GF-D8 (cell line): ENCODE data around the gene GRM4.
"Not testable (repeated sequence)": the region's sequence is repeated elsewhere in the genome, so short reads cannot be mapped to it uniquely, and the experiment has no call there.

Source experiments
- DNase-seq: peaks from one replicate; lab custom pipeline; 2025; lab: John Stamatoyannopoulos, UW

The GRM4 gene

DNA sequence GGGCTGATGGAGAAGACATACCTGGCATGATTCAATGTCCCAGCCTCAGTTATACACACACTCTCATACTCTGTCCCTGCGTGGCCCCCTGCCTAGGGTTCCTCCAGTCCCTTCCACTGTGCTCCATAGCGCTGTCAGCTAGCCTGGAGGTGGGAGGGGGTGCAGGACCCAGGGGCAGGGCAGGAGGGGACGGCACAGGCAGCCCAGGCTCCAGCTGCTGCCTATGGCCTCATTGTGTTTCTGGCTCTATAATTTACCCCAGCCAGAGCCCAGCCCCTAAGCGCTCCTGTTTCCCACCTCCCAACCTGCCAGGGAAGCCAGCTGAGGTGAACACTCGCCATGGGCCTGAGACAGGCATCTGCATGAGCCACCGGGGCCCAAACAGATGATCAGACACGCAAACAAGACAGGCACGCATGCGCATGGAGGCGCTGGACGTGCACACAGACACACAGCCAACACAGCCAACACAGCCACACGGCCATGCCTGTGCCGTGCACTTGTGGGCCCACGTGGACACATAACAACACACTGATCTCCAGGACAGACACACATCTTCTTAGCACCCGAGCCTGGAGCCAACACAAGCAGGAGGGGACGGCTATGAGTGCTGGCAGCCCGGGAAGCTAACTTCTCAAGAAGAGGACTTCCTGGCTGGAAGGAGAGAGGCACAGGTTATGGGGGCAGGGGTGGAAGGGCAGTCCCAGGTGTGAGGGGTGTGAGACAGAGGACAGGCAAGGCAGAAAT, 124.9 kb downstream of the GRM4 start:
- DNase-seq: no peak

DNA sequence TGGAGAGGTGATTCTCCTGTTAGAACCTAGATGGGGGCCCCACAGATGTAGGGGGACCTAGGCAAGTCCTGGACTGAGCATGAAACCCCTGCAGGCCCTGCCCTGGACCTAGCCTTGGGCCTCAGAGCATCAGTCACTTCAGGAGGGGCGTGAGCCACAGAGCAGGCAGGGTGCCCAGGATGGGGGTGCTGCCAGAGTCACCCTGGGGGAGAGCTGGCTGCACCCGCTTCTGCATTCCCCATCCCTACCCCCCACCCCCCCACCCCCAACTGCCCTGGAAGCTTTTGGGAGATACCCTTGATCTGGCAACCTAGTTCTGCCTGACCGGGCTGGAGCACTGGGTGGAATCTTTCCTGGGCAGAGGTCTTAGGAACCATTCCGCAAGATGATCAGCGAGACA, 125.6 kb downstream of the GRM4 start:
- DNase-seq: no peak

DNA sequence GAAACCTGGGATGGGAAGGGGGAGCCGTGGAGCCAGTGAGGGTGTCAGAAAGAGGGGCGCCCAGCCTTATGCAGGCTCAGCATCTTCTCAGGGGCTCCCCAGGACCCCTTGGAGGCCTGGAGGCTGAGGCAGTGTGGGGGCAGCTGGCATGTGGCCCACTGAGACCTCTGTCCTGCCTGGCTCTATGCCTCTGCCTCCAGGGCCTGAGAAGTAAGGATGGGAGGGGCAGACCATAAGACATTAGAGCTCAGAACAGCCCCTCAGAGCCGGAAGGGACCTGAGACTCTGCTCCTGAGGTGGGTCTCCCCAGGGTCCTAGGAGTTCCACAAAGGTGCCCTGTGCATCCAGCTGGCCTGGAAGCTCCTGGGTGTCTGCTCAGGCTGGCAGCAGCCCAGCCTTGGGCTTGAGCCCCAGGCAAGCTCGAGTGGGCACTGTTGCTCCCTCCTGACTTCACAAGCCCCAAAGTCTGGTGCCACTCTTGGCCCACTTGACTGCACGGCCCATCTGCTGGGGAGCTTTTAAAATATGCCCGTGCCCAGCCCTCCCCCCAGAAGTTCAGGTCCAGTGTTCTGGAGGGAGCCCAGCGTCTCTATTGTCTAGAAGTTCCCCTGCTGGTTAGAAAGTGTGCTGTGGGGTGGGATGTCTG, 126.8 kb downstream of the GRM4 start:
- no peak for DNase-seq

DNA sequence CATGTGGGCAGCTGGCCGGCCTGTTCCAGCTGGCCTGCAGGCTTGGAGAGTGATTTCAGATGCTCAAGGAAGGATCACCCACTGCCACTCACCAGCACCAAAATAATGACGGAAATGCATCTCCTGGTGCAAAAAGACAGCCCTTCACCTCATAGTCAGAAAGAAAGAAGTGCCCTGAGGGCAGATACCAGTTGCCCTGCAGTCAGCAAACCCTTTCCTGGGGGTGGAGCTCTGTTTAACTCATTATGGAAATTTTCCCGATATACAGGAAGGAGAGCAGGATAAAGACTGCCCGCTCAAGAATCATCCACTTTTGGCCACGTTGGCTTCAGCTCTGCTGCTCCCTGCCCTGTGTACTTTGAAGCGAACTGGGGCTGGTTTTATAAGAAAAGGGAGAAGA, 127.9 kb downstream of the GRM4 start:
- DNase-seq: no peak

DNA sequence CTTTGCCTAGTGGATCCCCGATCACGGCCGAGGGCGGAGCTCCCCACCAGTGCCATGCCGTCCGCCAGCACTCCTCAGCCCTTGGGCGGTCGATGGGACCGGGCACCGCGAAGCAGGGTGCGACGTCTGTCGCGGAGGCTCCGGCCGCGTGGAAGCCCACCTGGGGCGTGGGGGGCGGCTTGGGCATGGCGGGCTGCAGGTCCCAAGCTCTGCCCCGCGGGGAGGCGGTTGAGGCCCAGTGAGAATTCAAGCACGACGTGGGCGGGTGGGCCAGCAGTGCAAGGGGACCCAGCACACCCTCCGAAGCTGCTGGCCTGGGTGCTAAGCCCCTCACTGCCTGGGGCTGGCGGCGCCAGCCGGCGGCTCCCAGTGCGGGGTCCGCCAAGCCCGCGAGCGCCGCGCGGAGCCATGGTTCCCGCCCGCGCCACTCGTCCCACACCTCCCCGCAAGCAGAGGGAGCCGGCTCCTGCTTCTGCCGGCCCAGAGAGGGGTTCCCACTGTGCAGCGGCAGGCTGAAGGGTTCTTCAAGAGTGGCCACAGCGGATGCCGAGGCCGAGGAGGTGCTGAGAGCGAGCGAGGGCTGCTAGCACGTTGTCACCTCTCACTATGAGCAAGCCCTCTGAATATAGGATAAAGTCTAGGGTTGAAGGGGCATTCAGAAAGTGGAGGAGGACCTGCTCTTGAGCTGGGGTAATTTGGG, 128.6 kb downstream of the GRM4 start:
- DNase-seq: no peak

DNA sequence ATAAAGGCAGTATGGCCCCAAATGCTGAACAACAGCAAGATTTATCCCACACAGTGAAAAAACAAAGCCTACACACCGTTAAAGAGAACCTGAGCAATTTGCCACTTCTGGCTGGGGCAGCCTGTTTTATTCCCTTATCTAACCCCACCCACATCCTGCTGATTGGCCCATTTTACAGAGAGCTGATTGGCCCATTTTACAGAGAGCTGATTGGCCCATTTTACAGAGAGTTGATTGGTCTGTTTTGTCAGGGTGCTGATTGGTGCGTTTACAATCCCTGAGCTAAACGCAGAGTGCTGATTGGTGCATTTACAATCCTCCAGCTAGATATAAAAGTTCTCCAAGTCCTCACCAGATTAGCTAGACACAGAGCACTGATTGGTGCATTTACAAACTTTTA, 129.3 kb downstream of the GRM4 start:
- DNase-seq: not testable (repeated sequence)

DNA sequence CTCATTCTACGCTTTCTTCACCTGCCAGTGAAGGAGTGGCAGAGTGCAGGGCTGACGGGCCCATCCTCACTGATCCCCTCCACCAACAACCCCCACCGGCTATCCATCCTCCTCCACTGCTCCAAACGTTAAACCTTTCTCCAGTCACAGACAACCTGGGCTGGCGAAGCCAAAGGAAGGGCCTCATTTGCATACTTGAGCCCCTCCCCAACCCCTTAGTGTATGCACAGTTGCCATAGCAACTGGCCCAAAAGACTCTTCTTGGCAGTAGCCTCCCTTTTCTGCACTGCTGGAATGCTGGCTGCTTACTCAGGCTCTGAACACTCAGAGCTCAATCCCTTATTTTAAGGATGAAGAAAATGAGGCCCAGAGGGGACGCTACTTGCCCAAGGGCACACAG, 130.3 kb downstream of the GRM4 start:
- no peak for DNase-seq

DNA sequence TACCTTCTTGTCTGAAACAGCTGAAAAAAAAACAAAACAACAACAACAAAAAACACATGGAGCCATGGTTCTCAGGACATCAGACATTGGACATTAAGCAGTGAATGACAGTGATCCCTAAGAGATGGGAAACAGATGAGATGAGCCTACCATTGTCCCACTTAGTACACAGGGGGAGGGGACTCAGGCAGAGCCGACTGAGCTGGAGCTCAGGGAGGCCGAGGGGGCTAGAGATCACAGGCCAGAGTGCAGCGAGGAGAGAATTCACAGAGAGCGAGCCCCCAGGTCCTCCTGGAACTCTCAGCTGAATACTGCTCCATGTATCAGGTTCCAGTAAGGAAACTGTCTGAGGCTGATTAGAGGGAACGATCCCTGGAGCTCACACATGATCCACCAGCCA, 134.6 kb downstream of the GRM4 start:
- DNase-seq: no peak

DNA sequence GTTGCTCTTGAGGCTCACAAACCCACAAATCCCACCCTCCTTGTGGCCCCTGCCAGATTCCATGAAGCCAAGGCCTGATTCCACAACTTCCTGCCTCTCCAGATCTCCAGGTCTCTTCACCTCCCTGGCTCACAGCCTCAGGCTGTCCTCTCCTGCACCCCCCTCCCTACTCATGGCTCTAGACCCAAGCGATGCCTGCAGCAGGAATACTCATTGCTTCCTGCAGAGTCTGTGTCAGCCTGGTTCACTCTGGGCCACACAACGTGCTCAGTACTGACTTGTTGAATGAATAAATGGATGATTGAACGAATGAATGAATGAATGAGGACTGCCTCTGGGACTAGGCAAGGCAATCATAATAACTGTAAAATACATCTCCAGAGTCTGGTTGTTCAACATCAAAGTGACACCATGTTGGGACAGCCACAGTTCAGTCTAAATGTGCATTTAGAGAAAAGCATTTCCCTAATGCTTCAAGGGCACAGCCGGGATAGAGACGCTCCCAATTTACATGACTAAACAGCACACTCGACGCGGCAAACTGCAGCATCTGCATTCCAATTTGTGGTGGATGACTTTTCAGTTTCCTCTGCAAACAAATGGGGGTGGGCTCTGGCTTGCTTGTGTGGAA, 139.9 kb downstream of the GRM4 start:
- DNase-seq: no peak

DNA sequence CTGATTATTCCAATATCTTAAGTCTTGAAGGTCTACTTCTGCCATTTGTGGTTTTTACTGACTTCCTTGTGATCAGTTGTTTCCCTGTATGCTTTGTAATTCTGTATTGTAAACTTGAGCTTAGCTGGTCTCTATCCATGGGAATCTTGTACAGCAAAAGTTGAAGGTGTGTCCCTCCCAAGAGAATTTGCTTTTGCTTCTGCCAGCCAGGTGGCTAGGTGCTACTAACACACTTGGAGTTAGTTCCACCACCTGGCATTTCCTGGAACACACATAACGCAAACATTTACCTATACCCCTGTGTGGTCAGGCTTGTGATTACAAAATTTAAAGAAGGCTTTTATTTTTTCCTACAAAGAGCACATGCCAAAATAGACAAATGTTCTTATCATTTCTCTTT, 141.2 kb downstream of the GRM4 start:
- no peak for DNase-seq

DNA sequence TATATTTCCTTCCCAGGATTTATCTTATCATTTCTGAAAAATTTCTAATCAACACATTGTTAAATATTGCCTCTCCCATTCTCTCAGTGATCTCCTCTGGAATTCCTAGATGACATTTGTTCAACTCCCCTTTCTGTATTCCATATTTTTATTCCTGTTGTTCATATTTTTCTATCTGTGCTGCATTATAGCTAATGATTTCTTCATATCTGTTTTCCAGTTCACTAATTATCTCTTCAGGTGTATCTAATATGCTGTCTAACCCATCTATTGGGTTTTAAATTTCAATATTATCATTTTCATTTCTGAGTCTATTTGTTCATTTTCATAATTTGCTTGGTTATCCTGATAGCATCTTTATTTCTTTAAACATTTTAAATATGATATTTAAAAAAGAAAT, 141.9 kb downstream of the GRM4 start:
- DNase-seq: no peak

DNA sequence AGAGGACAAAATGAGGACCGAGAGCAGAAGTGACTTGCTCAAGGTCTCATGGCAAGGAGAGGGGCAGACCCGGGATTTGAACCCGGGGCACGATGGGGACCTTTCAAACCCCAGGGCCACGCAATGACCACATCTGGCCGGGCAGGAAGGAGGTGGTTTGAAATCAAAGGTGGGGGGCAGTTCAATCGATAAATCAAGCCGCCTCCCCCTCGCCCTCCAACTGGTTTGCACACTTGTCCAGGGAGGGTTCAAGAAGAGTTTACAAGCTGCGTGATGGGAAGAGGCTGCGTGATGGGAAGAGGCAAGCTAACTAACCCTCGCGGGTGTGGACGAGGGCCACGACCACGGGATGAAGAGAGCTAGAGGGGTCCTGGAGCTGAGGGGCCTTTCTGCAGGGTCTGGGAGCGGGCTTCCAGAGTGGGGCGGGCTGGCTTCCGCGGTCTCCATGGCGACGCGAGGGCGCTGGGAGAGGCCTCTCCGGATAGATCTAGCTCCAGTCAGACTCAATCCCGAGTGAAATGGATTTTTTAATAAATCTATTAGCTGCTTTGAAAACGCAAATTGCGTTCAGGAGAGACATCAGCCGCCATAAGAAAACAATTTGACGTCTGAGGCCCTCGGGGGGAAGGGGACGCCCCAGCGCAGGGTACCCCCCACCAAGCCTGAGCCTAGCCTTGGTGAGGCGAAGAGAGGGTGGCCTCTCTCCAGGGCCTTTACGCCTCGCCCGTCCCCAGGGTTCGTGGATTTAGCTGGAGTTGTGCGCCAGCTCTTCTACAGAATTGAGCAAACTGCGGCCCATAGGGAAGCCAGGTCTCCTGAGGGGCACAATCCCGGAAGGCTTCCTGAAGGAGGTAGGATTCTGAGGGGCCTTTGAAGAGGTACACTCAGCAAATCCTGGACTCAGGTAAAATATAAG, 143.9 kb downstream of the GRM4 start:
- DNase-seq: no peak

DNA sequence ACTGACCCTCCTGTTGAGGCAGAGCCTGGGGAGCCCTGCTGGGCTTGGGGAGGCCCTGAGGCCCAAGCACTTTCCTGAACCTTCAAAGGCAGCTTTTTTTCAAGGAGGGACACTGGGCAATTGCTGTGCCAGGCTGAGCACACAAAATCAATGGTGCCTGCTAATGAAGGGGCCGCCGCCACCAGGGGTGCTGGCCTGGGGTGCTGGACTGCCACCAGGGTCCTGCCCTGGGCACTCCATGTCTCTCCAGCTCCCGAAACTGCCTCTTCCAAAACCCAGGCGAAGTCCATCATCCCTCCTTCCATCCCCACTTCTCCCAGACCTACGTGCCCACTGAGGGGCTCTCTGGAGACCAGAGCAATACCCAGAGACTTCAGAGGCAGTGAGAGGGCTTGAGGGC, 145.6 kb downstream of the GRM4 start:
- DNase-seq: no peak

DNA sequence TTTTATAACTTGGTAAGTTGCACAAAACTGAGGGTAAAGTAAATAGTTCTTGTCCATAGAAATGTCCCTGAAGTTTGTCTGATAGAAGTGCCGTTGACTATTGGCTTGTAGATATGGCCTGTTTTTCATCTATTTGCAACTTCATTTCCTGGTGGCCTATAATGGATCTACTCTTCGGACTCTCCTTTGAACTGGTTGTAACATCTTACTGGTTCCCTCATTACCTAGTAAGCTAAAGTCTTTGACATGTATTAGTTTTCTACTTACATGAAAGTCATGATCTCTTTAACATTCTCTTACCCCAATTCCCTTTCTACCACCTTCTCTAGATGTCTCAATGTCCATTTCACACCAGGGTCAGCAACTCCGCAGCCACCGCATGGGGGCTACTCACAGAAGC, 146.3 kb downstream of the GRM4 start:
- no peak for DNase-seq

DNA sequence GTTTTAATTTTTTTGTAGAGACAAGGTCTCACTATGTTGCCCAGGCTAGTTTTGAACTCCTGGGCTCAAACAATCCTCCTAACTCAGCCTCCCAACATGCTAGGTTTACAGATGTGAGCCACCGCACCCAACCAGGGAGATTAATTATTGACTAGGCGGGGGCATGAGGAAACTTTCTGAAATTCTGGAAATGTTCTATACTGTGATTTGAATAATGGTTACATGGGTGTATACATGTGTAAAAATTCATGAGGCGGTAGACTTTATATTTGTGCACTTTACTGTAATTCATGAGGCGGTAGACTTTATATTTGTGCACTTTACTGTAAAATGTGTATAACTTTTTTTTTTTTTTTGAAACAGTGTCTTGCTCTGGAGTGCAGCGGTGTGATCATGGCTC, 147.2 kb downstream of the GRM4 start:
- DNase-seq: no peak

DNA sequence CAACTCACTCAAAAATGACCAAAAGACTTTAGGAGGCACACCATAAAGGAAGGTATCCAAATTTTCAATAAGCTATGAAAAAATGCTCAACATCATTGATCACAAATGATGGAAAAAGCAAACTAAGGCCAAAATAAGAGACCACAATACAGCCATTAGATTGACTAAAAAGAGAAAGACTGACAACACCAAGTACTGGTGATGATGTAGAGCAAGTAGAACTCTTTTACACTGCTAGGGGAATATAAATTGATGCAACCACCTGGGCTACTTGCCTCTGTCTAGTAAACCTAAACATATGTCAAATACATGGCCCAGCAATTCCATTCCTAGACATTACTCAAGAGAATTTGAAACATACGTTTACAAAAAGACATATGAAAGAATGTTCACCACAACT, 148.6 kb downstream of the GRM4 start:
- DNase-seq: no peak

DNA sequence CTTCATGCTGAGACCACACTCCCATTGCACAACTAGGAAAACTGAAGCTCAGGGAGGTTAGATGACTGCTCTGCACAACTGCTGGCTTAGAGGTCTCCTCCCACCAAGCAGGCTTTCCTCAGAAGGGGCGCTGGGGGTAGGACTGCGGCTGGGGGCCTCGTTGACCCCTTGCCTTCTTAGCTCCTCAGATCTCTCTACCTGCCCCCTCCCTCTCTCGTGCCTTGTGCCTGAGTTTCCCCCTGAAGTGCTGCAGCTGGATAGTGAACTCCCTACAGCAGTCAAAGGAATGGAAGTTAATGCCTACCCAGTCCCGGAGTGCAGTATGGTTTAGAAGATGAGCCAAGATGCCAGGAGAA, 149.8 kb downstream of the GRM4 start:
- DNase-seq: no peak

DNA sequence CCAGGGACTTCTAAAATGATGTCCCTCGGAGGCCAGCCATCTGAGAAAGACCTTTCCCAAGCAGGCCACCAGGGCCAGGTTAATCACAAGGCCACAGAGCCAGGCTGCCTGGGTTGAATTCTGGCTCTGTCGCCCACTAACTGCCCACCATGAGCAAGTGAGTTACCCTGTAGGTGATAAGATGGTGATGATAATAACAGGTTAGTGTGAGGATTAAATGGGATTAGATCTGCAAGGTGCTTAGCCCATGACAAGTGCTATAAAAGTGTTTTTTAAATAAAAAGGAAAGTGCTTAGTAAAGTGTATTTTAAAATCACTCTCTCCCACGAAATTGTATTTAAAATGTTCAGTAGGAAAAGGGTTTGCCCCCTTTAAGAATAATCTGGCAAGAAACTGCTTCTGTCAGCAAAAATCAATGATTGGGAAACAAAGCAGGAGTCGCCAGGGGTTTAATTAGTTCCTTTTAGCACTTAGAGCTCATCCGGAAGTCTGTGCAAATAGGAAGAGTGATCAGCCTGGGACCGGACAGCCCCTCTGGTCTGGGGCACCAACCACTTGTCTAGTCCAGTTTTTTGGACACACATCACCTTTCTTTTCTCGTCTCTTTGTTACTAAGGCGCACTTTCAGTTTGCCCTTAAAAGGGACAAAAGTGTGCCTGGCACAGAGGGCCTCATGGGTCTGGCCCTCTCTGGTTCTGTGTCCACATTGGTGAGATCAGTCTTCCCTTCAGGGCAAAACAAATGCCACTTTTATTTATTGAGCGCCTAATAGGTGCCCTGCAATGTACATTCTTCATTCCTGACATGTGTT, 150.4 kb downstream of the GRM4 start:
- no peak for DNase-seq

DNA sequence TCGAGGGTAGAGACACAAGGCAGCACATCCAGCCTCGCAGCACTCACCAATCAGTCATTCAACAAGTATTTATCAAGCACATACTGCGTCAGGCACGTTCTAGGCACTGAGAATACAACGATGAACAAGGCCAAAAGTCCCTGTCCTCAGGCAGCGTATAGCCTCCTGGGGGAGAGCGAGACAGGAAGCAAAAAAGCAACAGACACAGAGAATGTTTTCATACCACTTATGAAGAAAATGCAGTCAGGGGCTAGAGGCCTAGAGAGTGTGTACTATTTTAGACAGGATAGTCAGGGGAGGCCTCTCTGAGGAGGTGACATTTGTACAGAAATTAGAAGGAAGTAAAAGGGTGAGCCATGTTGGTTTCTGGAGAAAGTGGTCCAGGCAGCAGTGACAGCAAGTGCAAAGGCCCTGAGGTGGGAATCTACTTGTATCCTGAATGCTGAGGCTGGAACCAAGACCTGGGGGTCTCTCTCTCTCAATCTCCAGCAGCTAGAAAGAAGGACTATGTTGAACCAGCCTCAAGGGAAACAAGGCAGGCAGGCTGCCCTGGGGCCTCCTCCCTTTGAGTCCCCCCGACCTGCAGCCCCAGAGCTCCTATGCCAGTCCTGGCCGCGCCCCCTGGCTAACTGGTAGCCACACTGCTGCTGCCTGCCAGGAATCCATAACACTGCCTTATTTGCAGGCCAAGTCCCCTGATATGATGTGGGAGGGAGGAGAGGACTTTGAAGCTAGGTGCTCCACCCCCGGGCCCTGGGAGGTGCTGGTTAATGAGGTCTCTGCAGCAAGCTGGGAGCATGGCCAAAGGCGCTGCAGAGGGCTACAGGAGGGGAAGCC, 151.2 kb downstream of the GRM4 start:
- DNase-seq: no peak
